ENCODE results near the gene NR6A1. TPM values are rescaled to one million over a fixed set of nuclear protein-coding genes. Genes with fewer than 3 reads are reported as not detected.
A peak's percentile ranks its signal among the peaks of the same experiment; 100 is the strongest.

Gene NR6A1
- total and polyA plus RNA-seq, 12 donors: 0.29 to 2.0 (median 1.2) TPM

- Histone ChIP-seq H3K36me3 (no peaks in the 10 kb centered on the region), H3K4me1 (peaks cover 0 to 55% (median 25%) of the 10 kb centered on the region in 9 donors), H3K27me3 (peaks cover 0 to 50% (median 34%) of the 10 kb centered on the region in 7 donors), H3K9me3 (no peaks in the 10 kb centered on the region), H3K27ac (peak overlapping the region in 8 of 10 donors; percentile 63 to 90 (median 72)), H3K4me3 (peak overlapping the region; percentile 83 to 98 (median 92))
- intact Hi-C loops (cut with DNase I): loop anchor here in 8 of 10 donors (5.0 to 10.0 kb wide), 7 partner anchors 67 to 607 kb away; partner anchors contain the start of genes SCAI (in 5 of the 8) and GOLGA1 (in 1 of the 8)
- DNase-seq (no peak), ATAC-seq (peak in 2 of 8 donors; percentile 2 to 6)
- 1 to 2% methylated on average over 38 to 43 of the region's 43 CpGs for WGBS, 2 donors
- no peak for TF ChIP-seq CTCF (IDR thresholded peaks at IDR 0.05)
These were observed 621 bp downstream of the NR6A1 start for GRCh38 chr9:124770359-124771020.

GRCh38 chr9:124769549-124770358 is 1.4 kb downstream of the NR6A1 start:
- ATAC-seq: peak in 1 of 8 donors; percentile 5
- peak in 1 of 2 donors; percentile 36 for DNase-seq
- Histone ChIP-seq H3K36me3 (no peaks in the 10 kb centered on the region), H3K9me3 (no peaks in the 10 kb centered on the region), H3K4me3 (peak overlapping the region; percentile 83 to 98 (median 92)), H3K27ac (peak overlapping the region in 6 of 10 donors; percentile 49 to 59 (median 53)), H3K27me3 (peaks cover 0 to 56% (median 40%) of the 10 kb centered on the region in 7 donors), H3K4me1 (peaks cover 0 to 51% (median 20%) of the 10 kb centered on the region in 9 donors)
- 4 to 6% methylated on average over 56 of the region's 56 CpGs for WGBS, 2 donors
- no peak for TF ChIP-seq CTCF (IDR thresholded peaks at IDR 0.05)
- intact Hi-C loops (cut with DNase I): loop anchor here in 8 of 10 donors (5.0 to 10.0 kb wide), 7 partner anchors 68 to 608 kb away; partner anchors contain the start of genes SCAI (in 5 of the 8) and GOLGA1 (in 1 of the 8)

- H3K27ac ChIP-seq: peak overlapping the region in 4 of 10 donors; percentile 49 to 59 (median 53)
- intact Hi-C loops (cut with DNase I): no loop called here
These were observed 2.2 kb downstream of the NR6A1 start for GRCh38 chr9:124768750-124769548.

More at GRCh38 chr9:124768750-124769548, 2.2 kb downstream of the NR6A1 start:
- peaks cover 0 to 60% (median 43%) of the 10 kb centered on the region in 7 donors for H3K27me3 ChIP-seq
- peaks cover 0 to 47% (median 17%) of the 10 kb centered on the region in 9 donors for H3K4me1 ChIP-seq
- no peaks in the 10 kb centered on the region for H3K9me3 ChIP-seq
- ATAC-seq: no peak
- no peak for TF ChIP-seq CTCF (IDR thresholded peaks at IDR 0.05)
- H3K4me3 ChIP-seq: peak overlapping the region; percentile 83 to 98 (median 92)
- H3K36me3 ChIP-seq: no peaks in the 10 kb centered on the region
- WGBS, 2 donors: 44 to 60% methylated on average over 11 of the region's 11 CpGs
- no peak for DNase-seq

Measured in heart right ventricle (tissue), 16 donors.